ENCODE results near the gene VSIG10L2.

DNA sequence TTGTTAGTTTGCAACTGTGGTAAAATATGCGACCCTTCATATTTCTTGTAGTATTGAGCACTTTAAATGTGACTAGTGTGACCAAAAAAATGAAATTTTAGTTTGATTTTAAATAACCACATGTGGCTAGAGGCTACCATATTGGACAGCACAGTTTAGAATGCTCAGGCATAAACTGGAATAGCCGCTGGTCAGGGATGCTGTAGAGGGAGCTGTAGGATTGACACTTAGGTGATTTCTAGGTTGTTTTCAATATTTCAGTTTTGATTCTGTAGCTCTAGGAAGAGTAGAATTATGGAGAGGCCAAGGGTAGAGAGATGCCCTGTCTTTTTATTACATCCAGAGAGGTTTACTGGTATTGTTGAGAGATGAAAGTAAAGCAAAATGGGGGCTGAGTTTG is 10.8 kb upstream of the VSIG10L2 start:
- no peak for TF ChIP-seq GATA3 (IDR thresholded peaks at IDR 0.05; ENCODE audit: low read depth, low read length)
- TF ChIP-seq GATA2 (IDR thresholded peaks at IDR 0.05; ENCODE audit: low read depth, low read length): no peak

Data from SH-SY5Y (cell line).